Gastrocnemius medialis (tissue), 4 donors: ENCODE results near the gene ERGIC3. TPM values are rescaled to one million over a fixed set of nuclear protein-coding genes. Genes with fewer than 3 reads are reported as not detected.

Experiments
- ATAC-seq, 2 donors: fragments of 150-250 bp; one replicate each; pipeline ENCODE4 v1.9.1; 2016
- DNase-seq, 2 donors: peaks; one replicate each; pipeline ENCODE4 v3.0.0-alpha.2; 2019
- H3K27ac ChIP-seq, 4 donors: fragments of 200-600 bp; sonication (generic); 1 replicate in 1 of 4; 2 replicates in 3 of 4; pipeline ENCODE4 v1.5.1; 2016 to 2018; ENCODE audit warnings: mild to moderate bottlenecking in 2 of 4, moderate library complexity in 1 of 4
- H3K27me3 ChIP-seq, 3 donors: fragments of 200-600 bp; sonication (generic) in 2 of 3; 1 replicate in 1 of 3; 2 replicates in 2 of 3; pipeline versions ENCODE4 v1.5.1 to v1.6.0; 2016 to 2019; ENCODE audit warnings: mild to moderate bottlenecking in 1 of 3, moderate library complexity in 1 of 3
- H3K36me3 ChIP-seq, 2 donors: fragments of 200-600 bp; sonication (generic) in 1 of 2; one replicate each; pipeline ENCODE4 v1.5.1; 2017 to 2018
- H3K4me1 ChIP-seq, 2 donors: fragments of 200-600 bp; sonication (generic) in 1 of 2; one replicate each; pipeline ENCODE4 v1.5.1; 2016 to 2017; ENCODE audit warnings: mild to moderate bottlenecking in 2 of 2
- H3K4me3 ChIP-seq, 4 donors: fragments of 200-600 bp; sonication (generic) in 3 of 4; 1 replicate in 1 of 4; 2 replicates in 3 of 4; pipeline ENCODE4 v1.5.1; 2016 to 2019; ENCODE audit warnings: mild to moderate bottlenecking in 2 of 4
- H3K9me3 ChIP-seq, 3 donors: fragments of 200-600 bp; sonication (generic) in 2 of 3; 1 replicate in 1 of 3; 2 replicates in 2 of 3; pipeline ENCODE4 v1.5.1; 2016 to 2019
- POLR2A ChIP-seq, 2 donors: fragments of 450-650 bp; IDR thresholded peaks; one replicate each; pipeline ENCODE4 v1.6.1; 2017; ENCODE audit warnings: antibody characterized with exemption in 2 of 2, mild to moderate bottlenecking in 2 of 2, moderate library complexity in 2 of 2
- in situ Hi-C, 4 donors: fragments of 200-750 bp; cut with MboI; loops; one replicate each; pipeline versions ENCODE4 v1.15.0 to v1.8.0; 2017; ENCODE audit warnings: low sequenced_read_pairs in 4 of 4
- intact Hi-C: fragments of 100-400 bp; cut with DNase I; formaldehyde crosslinking; loops from one replicate; pipeline ENCODE4 v1.15.1; 2023; ENCODE audit warnings: low total_unique reads
- total RNA-seq, 4 donors: library from RNA; depleted of rRNA; stranded (reverse); fragments of >200 nt; gene quantifications; one replicate each; pipeline versions ENCODE4 v1.1.0 to v1.2.3, GENCODE V29; 2016
- TF ChIP-seq, protein P1 (sequence below), 5 experiments: fragments of 450-650 bp in 3 of 5; fragments of 200-600 bp in 2 of 5; sonication (generic) in 2 of 5; IDR thresholded peaks in 4 of 5; conservative IDR thresholded peaks in 1 of 5; 1 replicate in 4 of 5; 2 replicates in 1 of 5; pipeline ENCODE4 v1.5.1; 2016 to 2019; ENCODE audit warnings: antibody characterized with exemption in 5 of 5, mild to moderate bottlenecking in 3 of 5, moderate library complexity in 3 of 5

Gene ERGIC3
- total RNA-seq, 4 donors from 2014 or later = 82.5 to 91.0 (median 89.2) TPM

DNA sequence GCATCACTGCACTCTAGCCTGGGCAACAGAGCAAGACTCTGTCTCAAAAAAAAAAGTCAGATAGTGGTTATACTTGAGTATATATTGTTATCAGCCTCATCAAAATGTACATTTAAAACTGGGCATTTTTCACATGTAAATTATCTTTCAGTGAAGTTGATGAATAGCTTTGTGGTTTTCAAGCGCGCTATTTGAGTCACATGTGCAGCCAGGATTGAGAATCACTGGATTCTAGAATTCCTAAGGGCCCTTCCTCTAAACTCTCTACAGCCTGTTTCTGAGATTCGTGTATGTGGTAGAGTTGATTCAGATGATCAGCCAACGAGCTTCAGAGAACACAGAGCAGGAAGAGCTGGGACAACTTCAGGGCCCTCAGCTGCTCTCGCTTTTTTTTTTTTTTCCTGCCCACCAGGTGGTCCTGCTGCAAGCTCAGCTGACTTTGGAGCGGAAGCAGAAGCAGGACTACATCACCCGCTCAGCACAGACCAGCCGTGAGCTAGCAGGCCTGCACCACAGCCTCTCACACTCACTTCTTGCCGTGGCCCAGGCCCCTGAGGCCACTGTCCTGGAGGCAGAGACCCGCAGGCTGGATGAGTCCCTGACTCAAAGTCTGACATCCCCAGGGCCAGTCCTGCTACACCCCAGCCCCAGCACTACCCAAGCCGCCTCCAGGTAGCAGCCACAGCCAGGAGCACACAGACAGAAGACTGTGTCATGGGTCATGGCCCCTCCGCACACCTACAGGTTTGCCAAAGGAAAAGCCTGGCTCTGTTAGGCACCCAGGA, 30.7 kb upstream of the ERGIC3 start:
- DNase-seq (no peak), ATAC-seq (no peak)
- Histone ChIP-seq H3K4me1 (peaks cover 0 to under 1% of the 10 kb centered on the region in 2 donors), H3K9me3 (no peaks in the 10 kb centered on the region), H3K4me3 (no peak overlapping the region), H3K27ac (no peak overlapping the region), H3K27me3 (no peaks in the 10 kb centered on the region), H3K36me3 (peaks cover 0 to 33% of the 10 kb centered on the region in 2 donors)
- in situ Hi-C loops (no loop called here), intact Hi-C loops (no loop called here)
- TF ChIP-seq, protein P1, sequence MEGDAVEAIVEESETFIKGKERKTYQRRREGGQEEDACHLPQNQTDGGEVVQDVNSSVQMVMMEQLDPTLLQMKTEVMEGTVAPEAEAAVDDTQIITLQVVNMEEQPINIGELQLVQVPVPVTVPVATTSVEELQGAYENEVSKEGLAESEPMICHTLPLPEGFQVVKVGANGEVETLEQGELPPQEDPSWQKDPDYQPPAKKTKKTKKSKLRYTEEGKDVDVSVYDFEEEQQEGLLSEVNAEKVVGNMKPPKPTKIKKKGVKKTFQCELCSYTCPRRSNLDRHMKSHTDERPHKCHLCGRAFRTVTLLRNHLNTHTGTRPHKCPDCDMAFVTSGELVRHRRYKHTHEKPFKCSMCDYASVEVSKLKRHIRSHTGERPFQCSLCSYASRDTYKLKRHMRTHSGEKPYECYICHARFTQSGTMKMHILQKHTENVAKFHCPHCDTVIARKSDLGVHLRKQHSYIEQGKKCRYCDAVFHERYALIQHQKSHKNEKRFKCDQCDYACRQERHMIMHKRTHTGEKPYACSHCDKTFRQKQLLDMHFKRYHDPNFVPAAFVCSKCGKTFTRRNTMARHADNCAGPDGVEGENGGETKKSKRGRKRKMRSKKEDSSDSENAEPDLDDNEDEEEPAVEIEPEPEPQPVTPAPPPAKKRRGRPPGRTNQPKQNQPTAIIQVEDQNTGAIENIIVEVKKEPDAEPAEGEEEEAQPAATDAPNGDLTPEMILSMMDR (IDR thresholded peaks at IDR 0.05 in 4 of 5, conservative IDR thresholded peaks at IDR 0.05 in 1 of 5) = no peak
- TF ChIP-seq POLR2A (IDR thresholded peaks at IDR 0.05) = no peak

DNA sequence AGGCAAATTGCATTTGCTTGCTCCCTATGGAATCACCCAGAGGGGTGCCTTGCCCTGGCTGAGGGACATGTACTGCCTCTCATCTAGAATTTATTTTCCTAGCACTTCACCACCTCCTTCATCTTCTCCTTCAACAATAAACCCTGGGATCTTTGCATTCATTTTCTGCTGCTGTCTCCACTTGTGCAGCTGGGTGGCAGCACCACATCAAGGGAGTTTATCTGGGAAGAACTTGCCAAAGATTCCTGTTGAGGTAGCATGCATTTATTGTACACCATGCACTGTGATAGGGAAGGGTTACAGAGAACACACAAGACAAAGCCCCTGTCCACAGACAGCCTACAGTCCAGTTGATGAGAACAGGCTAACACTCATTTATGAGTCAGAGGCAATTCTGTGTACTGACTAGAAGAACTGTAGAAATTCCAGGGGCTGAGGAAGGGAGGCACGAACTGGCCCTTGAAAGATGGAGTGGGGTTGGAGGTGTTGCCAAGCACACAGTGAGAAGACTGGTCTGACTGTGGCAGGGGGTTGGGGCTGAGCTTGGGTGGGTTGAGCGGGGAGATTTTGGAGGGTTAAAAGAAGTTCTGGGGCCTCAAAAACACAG, 30.0 kb upstream of the ERGIC3 start:
- Histone ChIP-seq H3K4me3 (no peak overlapping the region), H3K27me3 (no peaks in the 10 kb centered on the region), H3K4me1 (peaks cover 0 to 6% of the 10 kb centered on the region in 2 donors), H3K27ac (no peak overlapping the region), H3K36me3 (peaks cover 0 to 25% of the 10 kb centered on the region in 2 donors), H3K9me3 (no peaks in the 10 kb centered on the region)
- TF ChIP-seq, protein P1 (IDR thresholded peaks at IDR 0.05 in 4 of 5, conservative IDR thresholded peaks at IDR 0.05 in 1 of 5) = peak in 3 of 5 experiments; percentile 32 to 44 (median 32)
- TF ChIP-seq POLR2A (IDR thresholded peaks at IDR 0.05) = no peak
- intact Hi-C loops (no loop called here), in situ Hi-C loops (no loop called here)
- no peak for ATAC-seq
- no peak for DNase-seq

DNA sequence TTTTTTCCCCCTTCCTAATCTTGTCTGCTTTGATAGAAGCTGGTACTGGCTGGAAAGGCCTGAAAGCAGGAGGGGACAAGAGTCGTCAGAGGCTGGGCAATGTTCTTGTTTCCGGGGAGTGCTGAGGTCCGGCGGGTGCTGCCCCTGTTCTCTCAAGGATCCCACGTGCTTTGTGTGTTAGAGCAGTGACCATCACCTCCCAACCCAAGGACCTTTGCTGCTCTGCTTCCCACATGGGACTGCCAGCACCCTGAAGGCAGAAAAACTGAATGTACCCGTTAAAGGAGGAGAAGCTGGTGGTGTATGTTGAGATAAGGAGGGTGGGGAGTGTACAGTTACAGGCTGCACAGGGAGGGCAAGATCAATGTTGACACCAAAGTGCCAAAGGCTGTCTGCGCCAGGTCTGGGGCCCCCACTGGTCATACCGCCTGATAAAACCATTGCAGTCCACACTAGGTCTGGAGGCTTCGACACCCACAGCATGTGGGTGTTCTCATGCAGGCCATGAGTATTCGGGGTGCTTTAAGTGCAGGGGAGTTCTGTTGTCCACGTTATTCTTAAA, 27.4 kb upstream of the ERGIC3 start:
- intact Hi-C loops (no loop called here), in situ Hi-C loops (no loop called here)
- no peak overlapping the region for H3K4me3 ChIP-seq
- TF ChIP-seq, protein P1 (IDR thresholded peaks at IDR 0.05 in 4 of 5, conservative IDR thresholded peaks at IDR 0.05 in 1 of 5) = no peak
- TF ChIP-seq POLR2A (IDR thresholded peaks at IDR 0.05) = no peak
- no peak overlapping the region for H3K27ac ChIP-seq
- H3K27me3 ChIP-seq = no peaks in the 10 kb centered on the region
- H3K9me3 ChIP-seq = no peaks in the 10 kb centered on the region
- peaks cover 0 to 14% of the 10 kb centered on the region in 2 donors for H3K36me3 ChIP-seq
- H3K4me1 ChIP-seq = peaks cover 0 to 6% of the 10 kb centered on the region in 2 donors
- DNase-seq (no peak), ATAC-seq (no peak)

DNA sequence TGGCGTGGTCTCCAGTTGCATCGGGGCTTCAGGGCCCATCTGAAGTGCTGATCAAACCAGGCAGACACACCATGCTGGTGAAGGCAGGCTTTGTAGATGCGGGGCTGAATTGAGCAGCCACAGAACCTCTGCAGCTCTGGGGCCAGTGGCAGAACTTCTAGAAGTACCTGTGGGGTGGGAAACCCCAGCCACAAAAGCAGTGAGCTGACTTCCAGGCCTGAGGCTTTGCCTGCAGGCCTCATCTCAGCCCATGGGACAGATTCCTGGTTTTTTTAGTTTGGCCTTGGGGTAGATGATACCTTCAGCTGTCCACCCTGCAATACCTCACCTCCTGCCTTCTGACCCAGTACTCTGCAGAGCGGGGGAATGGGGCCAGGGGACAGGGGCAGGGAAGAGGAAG, 26.5 kb upstream of the ERGIC3 start:
- ATAC-seq (no peak), DNase-seq (no peak)
- in situ Hi-C loops (no loop called here), intact Hi-C loops (no loop called here)
- no peak for TF ChIP-seq POLR2A (IDR thresholded peaks at IDR 0.05)
- TF ChIP-seq, protein P1 (IDR thresholded peaks at IDR 0.05 in 4 of 5, conservative IDR thresholded peaks at IDR 0.05 in 1 of 5) = no peak
- no peak overlapping the region for H3K4me3 ChIP-seq
- H3K36me3 ChIP-seq = peaks cover 0 to 5% of the 10 kb centered on the region in 2 donors
- H3K9me3 ChIP-seq = no peaks in the 10 kb centered on the region
- H3K27me3 ChIP-seq = no peaks in the 10 kb centered on the region
- H3K27ac ChIP-seq = no peak overlapping the region
- peaks cover 0 to 6% of the 10 kb centered on the region in 2 donors for H3K4me1 ChIP-seq
